Endothelial cell of umbilical vein (primary cell): ENCODE data around the gene IFIT5. TPM values are rescaled to one million over a fixed set of nuclear protein-coding genes. Genes with fewer than 3 reads are reported as not detected.

Source experiments
- BruUV-seq: library from RNA; stranded (reverse); fragments of 400-500 nt; replicated peaks from 2 replicates; lab custom pipeline; 2021; lab: Mats Ljungman, UMichigan
- CTCF ChIA-PET: fragments of 300-600, 350-600 bp; sonication (Branson Sonifier 250); formaldehyde crosslinking; loops from one replicate; lab custom pipeline; 2021; ENCODE audit warnings: antibody characterized with exemption, inconsistent platforms; lab: Charles Lee
- POLR2A ChIA-PET: fragments of 300-600, 350-600 bp; sonication (Branson Sonifier 250); formaldehyde crosslinking; loops from one replicate; lab custom pipeline; 2021; ENCODE audit warnings: antibody characterized with exemption, inconsistent platforms; lab: Charles Lee
- DNase-seq: peaks from one replicate; pipeline ENCODE4 v3.0.0-alpha.2; 2011; ENCODE audit warnings: low read depth, low spot score
- FAIRE-seq: peaks from 2 replicates; lab custom pipeline; 2011; peaks lifted over from hg19 to GRCh38; lab: Jason Lieb, UNC
- H2AFZ ChIP-seq: 2 replicates; pipeline ENCODE4 v1.6.0; 2012; ENCODE audit warnings: low read depth, low read length, control low read depth, inconsistent platforms
- H3K27ac ChIP-seq: 2 replicates; pipeline ENCODE4 v1.5.1; 2011; ENCODE audit warnings: low read depth, mild to moderate bottlenecking, control low read depth, low read length, moderate library complexity; ENCODE audit not compliant: insufficient read depth
- H3K27me3 ChIP-seq, 2 experiments: 2 replicates each; pipeline versions ENCODE4 v1.6.0 to v1.6.1; 2011; ENCODE audit warnings: low read length in 2 of 2, mixed read lengths in 1 of 2; ENCODE audit not compliant: control insufficient read depth in 2 of 2, insufficient read depth in 2 of 2
- H3K36me3 ChIP-seq, 2 experiments: 2 replicates in 1 of 2; 3 replicates in 1 of 2; pipeline ENCODE4 v1.5.1; 2011; ENCODE audit warnings: low read length in 2 of 2, mild to moderate bottlenecking in 1 of 2, moderate library complexity in 1 of 2; ENCODE audit not compliant: control insufficient read depth in 2 of 2, insufficient read depth in 2 of 2; ENCODE audit errors: extremely low read depth in 1 of 2
- H3K4me1 ChIP-seq: 3 replicates; pipeline ENCODE4 v1.5.1; 2011; ENCODE audit warnings: mild to moderate bottlenecking, low read length; ENCODE audit not compliant: control insufficient read depth, insufficient read depth; ENCODE audit errors: extremely low read depth
- H3K4me2 ChIP-seq: 2 replicates; pipeline ENCODE4 v1.6.1; 2011; ENCODE audit warnings: low read length, control low read depth, mixed read lengths; ENCODE audit not compliant: insufficient read depth
- H3K4me3 ChIP-seq, 3 experiments: fragments of 200-600 bp in 1 of 3; sonication (generic), shearing (Covaris generic) in 1 of 3; replicated peaks in 1 of 3; 2 replicates each; pipeline ENCODE4 v1.5.1; 2011 to 2016; ENCODE audit warnings: control low read depth in 3 of 3, low read length in 3 of 3, mild to moderate bottlenecking in 2 of 3, inconsistent platforms in 1 of 3, low read depth in 1 of 3, moderate library complexity in 1 of 3; ENCODE audit not compliant: insufficient read depth in 1 of 3
- H3K79me2 ChIP-seq: 2 replicates; pipeline ENCODE4 v1.6.0; 2012; ENCODE audit warnings: low read length, inconsistent platforms; ENCODE audit not compliant: control insufficient read depth, insufficient read depth
- H3K9ac ChIP-seq: replicated peaks from 2 replicates; pipeline ENCODE3; 2011; ENCODE audit warnings: low read length, control low read depth; ENCODE audit not compliant: insufficient read depth; ENCODE audit errors: extremely low read depth
- H3K9me1 ChIP-seq: replicated peaks from 3 replicates; pipeline ENCODE4 v1.6.0; 2011; ENCODE audit warnings: mild to moderate bottlenecking, low read length; ENCODE audit not compliant: control insufficient read depth, insufficient read depth; ENCODE audit errors: extremely low read depth
- H3K9me3 ChIP-seq: replicated peaks from 2 replicates; pipeline ENCODE4 v1.5.1; 2012; ENCODE audit warnings: low read length, inconsistent platforms; ENCODE audit not compliant: control insufficient read depth, insufficient read depth
- H4K20me1 ChIP-seq: replicated peaks from 2 replicates; pipeline ENCODE3; 2011; ENCODE audit warnings: mild to moderate bottlenecking, low read length; ENCODE audit not compliant: control insufficient read depth, insufficient read depth; ENCODE audit errors: extremely low read depth
- CTCF ChIP-seq, 2 donors: IDR thresholded peaks; 1 replicate in 1 of 2; 2 replicates in 1 of 2; pipeline ENCODE4 v1.5.1; 2011; ENCODE audit warnings: low read length in 2 of 2, mild to moderate bottlenecking in 2 of 2, moderate library complexity in 2 of 2, control low read depth in 1 of 2, inconsistent platforms in 1 of 2, low read depth in 1 of 2; ENCODE audit not compliant: insufficient read depth in 1 of 2; ENCODE audit errors: extremely low read depth in 1 of 2
- EZH2 ChIP-seq: IDR thresholded peaks from 2 replicates; pipeline ENCODE4 v1.6.1; 2012; ENCODE audit warnings: borderline replicate concordance, low read depth, mild to moderate bottlenecking, moderate library complexity, low read length, inconsistent platforms; ENCODE audit not compliant: severe bottlenecking
- FOS ChIP-seq: IDR thresholded peaks from 2 replicates; pipeline ENCODE4 v1.6.1; 2011; ENCODE audit warnings: mild to moderate bottlenecking, low read length, moderate library complexity, borderline replicate concordance; ENCODE audit not compliant: insufficient read depth
- GATA2 ChIP-seq: IDR thresholded peaks from 2 replicates; pipeline ENCODE4 v1.7.0; 2011; ENCODE audit warnings: low read depth, mild to moderate bottlenecking, moderate library complexity, mixed read lengths, low read length; ENCODE audit not compliant: insufficient read length, insufficient read depth
- JUN ChIP-seq: IDR thresholded peaks from 2 replicates; pipeline ENCODE4 v1.6.1; 2011; ENCODE audit warnings: borderline replicate concordance, low read depth; ENCODE audit not compliant: insufficient read length, insufficient read depth
- MAX ChIP-seq: IDR thresholded peaks from 2 replicates; pipeline ENCODE4 v1.6.1; 2011; ENCODE audit not compliant: insufficient read depth, insufficient read length
- MYC ChIP-seq: IDR thresholded peaks from one replicate; pipeline ENCODE4 v1.6.1; 2011; ENCODE audit warnings: mild to moderate bottlenecking, low read depth, low read length
- POLR2A ChIP-seq: IDR thresholded peaks from 2 replicates; pipeline ENCODE4 v1.6.1; 2012; ENCODE audit warnings: low read depth, mild to moderate bottlenecking, control low read depth, low read length
- POLR2AphosphoS5 ChIP-seq: IDR thresholded peaks from 2 replicates; pipeline ENCODE4 v1.6.1; 2012; ENCODE audit warnings: low read depth, mild to moderate bottlenecking, control low read depth, low read length, moderate library complexity; ENCODE audit not compliant: insufficient read depth
- dilution Hi-C: fragments of 300-500 bp; cut with MboI; formaldehyde crosslinking; loops from one replicate; pipeline ENCODE4 v1.15.0; 2019; ENCODE audit warnings: low sequenced_read_pairs; ENCODE audit not compliant: extremely low pct_ligation_motif_present
- intact Hi-C: fragments of 100-400 bp; cut with micrococcal nuclease; formaldehyde crosslinking; loops from one replicate; pipeline ENCODE4 v1.10.0; 2022
- polyA plus RNA-seq, 4 experiments: library from polyadenylated mRNA; depleted of rRNA in 3 of 4; stranded (reverse) in 3 of 4; unstranded in 1 of 4; fragments of >200 nt; gene quantifications; 2 replicates each; pipeline versions ENCODE4 v1.2.1 to v1.2.3, GENCODE V29; 2011 to 2012; ENCODE audit warnings: missing spikeins in 1 of 4
- total RNA-seq: library from RNA; stranded (reverse); gene quantifications from 2 replicates; pipeline ENCODE4 v1.2.3, GENCODE V29; 2021

IFIT5 gene
- total and polyA plus RNA-seq, 2 donors (not counting 3 experiments of a cell fraction or from before 2014, with no cell fraction given): 1.0 to 3.2 TPM

GRCh38 chr10:89392974-89393373 is 21.4 kb upstream of the IFIT5 start:
- H3K9ac ChIP-seq: no peak overlapping the region
- dilution Hi-C loops: no loop called here
- H3K27ac ChIP-seq: no peak overlapping the region
- intact Hi-C loops: loop anchor here (1.0 kb wide), 1 partner anchor 22 kb away; no protein-coding TSS in a partner anchor
- H3K4me1 ChIP-seq: peaks cover 10% of the 10 kb centered on the region
- peak overlapping the region; percentile 81 for H2AFZ ChIP-seq
- H3K36me3 ChIP-seq: no peaks in the 10 kb centered on the region
- no peaks in the 10 kb centered on the region for H3K27me3 ChIP-seq
- no peaks in the 10 kb centered on the region for H3K9me1 ChIP-seq
- peak overlapping the region; percentile 99 for H3K4me2 ChIP-seq
- ChIA-PET CTCF (interaction anchor here (0.6 to 1.4 kb wide), 3 partner anchors 21 to 1889 kb away, joined by 3 to 6 read pairs (median 5); partner anchors contain the start of gene IFIT5), POLR2A (no interaction called here)
- DNase-seq: no peak
- H3K4me3 ChIP-seq: peak overlapping the region in 1 of 3 experiments; percentile 100
- FAIRE-seq: no peak
- TF ChIP-seq MYC (no peak), FOS (no peak)
- no peaks in the 10 kb centered on the region for H4K20me1 ChIP-seq
- H3K79me2 ChIP-seq: no peaks in the 10 kb centered on the region
- no TSS peak for BruUV-seq
- no peaks in the 10 kb centered on the region for H3K9me3 ChIP-seq

GRCh38 chr10:89393898-89394297 is 20.5 kb upstream of the IFIT5 start:
- H3K9me1 ChIP-seq: no peaks in the 10 kb centered on the region
- intact Hi-C loops (no loop called here), dilution Hi-C loops (no loop called here)
- TF ChIP-seq MAX (no peak), POLR2AphosphoS5 (no peak), JUN (no peak), GATA2 (no peak), CTCF (IDR thresholded peaks at IDR 0.05; ENCODE audit: extremely low read depth in 1 of 2, insufficient read depth in 1 of 2, low read depth in 1 of 2, low read length in 2 of 2) (no peak), POLR2A (no peak), FOS (no peak), MYC (no peak), EZH2 (no peak)
- H3K4me3 ChIP-seq: no peak overlapping the region
- H3K9me3 ChIP-seq: no peaks in the 10 kb centered on the region
- peaks cover 10% of the 10 kb centered on the region for H3K4me1 ChIP-seq
- H3K27ac ChIP-seq: no peak overlapping the region
- ChIA-PET POLR2A (no interaction called here), CTCF (no interaction called here)
- H3K36me3 ChIP-seq: no peaks in the 10 kb centered on the region
- H4K20me1 ChIP-seq: no peaks in the 10 kb centered on the region
- H2AFZ ChIP-seq: no peak overlapping the region
- H3K79me2 ChIP-seq: no peaks in the 10 kb centered on the region
- no peak for FAIRE-seq
- DNase-seq: no peak
- H3K27me3 ChIP-seq: no peaks in the 10 kb centered on the region
- BruUV-seq: no TSS peak
- no peak overlapping the region for H3K4me2 ChIP-seq
- no peak overlapping the region for H3K9ac ChIP-seq
